K562 (cell line): ENCODE results near the gene RPS17.

Source experiments
- CEBPB ChIP-seq: fragments of 450-650 bp; IDR thresholded peaks from 2 replicates; pipeline ENCODE4 v1.6.1; 2016; ENCODE audit warnings: missing genetic modification characterization, missing compliant biosample characterization
- CTCF ChIP-seq, 3 experiments: IDR thresholded peaks in 2 of 3; conservative IDR thresholded peaks in 1 of 3; 2 replicates each; pipeline ENCODE4 v1.5.1; 2011 to 2012; ENCODE audit warnings: low read length in 3 of 3, mild to moderate bottlenecking in 3 of 3, control low read depth in 2 of 3, improper control_type of control experiment in 1 of 3, inconsistent platforms in 1 of 3, low read depth in 1 of 3, mixed read lengths in 1 of 3, moderate library complexity in 1 of 3; ENCODE audit not compliant: insufficient read depth in 2 of 3
- EZH2 ChIP-seq: IDR thresholded peaks from 2 replicates; pipeline ENCODE4 v1.6.1; 2012; ENCODE audit warnings: low read depth, mild to moderate bottlenecking, inconsistent platforms, low read length, borderline replicate concordance
- KDM5B ChIP-seq: fragments of 200-600 bp; sonication (generic); IDR thresholded peaks from 2 replicates; pipeline ENCODE4 v1.6.1; 2012; ENCODE audit warnings: low read depth, mild to moderate bottlenecking, moderate library complexity, low read length, control low read depth, inconsistent platforms; ENCODE audit not compliant: insufficient replicate concordance
- NR1H2 ChIP-seq: sonication (generic); formaldehyde crosslinking; IDR thresholded peaks from 2 replicates; pipeline ENCODE4 v1.4.0; 2020; ENCODE audit warnings: mild to moderate bottlenecking, missing genetic modification reagents
- POLR2AphosphoS5 ChIP-seq: IDR thresholded peaks from 2 replicates; pipeline ENCODE4 v1.6.1; 2011; ENCODE audit warnings: mild to moderate bottlenecking, low read depth, low read length, moderate library complexity; ENCODE audit not compliant: control insufficient read depth, insufficient read depth
- RAD21 ChIP-seq, 2 experiments: fragments of 250-450 bp in 1 of 2; fragments of 450-650 bp in 1 of 2; sonication (Bioruptor Pico) in 1 of 2; formaldehyde crosslinking in 1 of 2; IDR thresholded peaks in 1 of 2; conservative IDR thresholded peaks in 1 of 2; 2 replicates each; pipeline versions ENCODE4 v1.4.0 to v1.8.0; 2020 to 2022; ENCODE audit warnings: mild to moderate bottlenecking in 2 of 2, moderate library complexity in 1 of 2
- SMAD4 ChIP-seq: fragments of 250-450 bp; sonication (Bioruptor Pico); conservative IDR thresholded peaks from 2 replicates; pipeline ENCODE4 v1.8.0; 2021; ENCODE audit warnings: inconsistent platforms, mild to moderate bottlenecking, moderate library complexity
- SNRNP70 ChIP-seq: fragments of 200-400 bp; formaldehyde crosslinking; optimal IDR thresholded peaks from 2 replicates; pipeline ENCODE3; 2017; ENCODE audit warnings: low read depth, low read length
- ZNF224 ChIP-seq: sonication (generic); formaldehyde crosslinking; IDR thresholded peaks from 2 replicates; pipeline ENCODE4 v1.8.0; 2022; ENCODE audit warnings: mild to moderate bottlenecking, missing genetic modification reagents
- ZNF274 ChIP-seq: IDR thresholded peaks from 2 replicates; pipeline ENCODE4 v1.6.1; 2011; ENCODE audit warnings: low read depth, mild to moderate bottlenecking, low read length, moderate library complexity, borderline replicate concordance
- ZNF551 ChIP-seq: fragments of 250-450 bp; sonication (Bioruptor Pico); IDR thresholded peaks from 2 replicates; pipeline ENCODE4 v1.5.0; 2021; ENCODE audit warnings: mild to moderate bottlenecking, moderate library complexity

- no peak for TF ChIP-seq POLR2AphosphoS5
- no peak for TF ChIP-seq CEBPB
- TF ChIP-seq RAD21 (CRISPR knock-in tag; conservative IDR thresholded peaks at IDR 0.05 in 1 of 2, IDR thresholded peaks at IDR 0.05 in 1 of 2), result no peak
- TF ChIP-seq NR1H2 (CRISPR knock-in tag), result no peak
- no peak for TF ChIP-seq ZNF551 (CRISPR knock-in tag)
- no peak for TF ChIP-seq SMAD4 (CRISPR knock-in tag)
- no peak for TF ChIP-seq EZH2
- no peak for TF ChIP-seq ZNF224 (CRISPR knock-in tag)
- no peak for TF ChIP-seq ZNF274
- TF ChIP-seq CTCF (IDR thresholded peaks at IDR 0.05 in 2 of 3, conservative IDR thresholded peaks at IDR 0.05 in 1 of 3; ENCODE audit: insufficient read depth in 2 of 3, low read depth in 1 of 3, low read length in 3 of 3), result no peak
- TF ChIP-seq KDM5B, result no peak
- no peak for TF ChIP-seq SNRNP70
These were observed 32.7 kb upstream of the RPS17 start for GRCh38 chr15:82572986-82573385.
